ENCODE measurements around the gene NEK8. TPM values are rescaled to one million over a fixed set of nuclear protein-coding genes. Genes with fewer than 3 reads are reported as not detected.

The NEK8 gene
- total RNA-seq, 1 donor = 4.9 TPM

DNA sequence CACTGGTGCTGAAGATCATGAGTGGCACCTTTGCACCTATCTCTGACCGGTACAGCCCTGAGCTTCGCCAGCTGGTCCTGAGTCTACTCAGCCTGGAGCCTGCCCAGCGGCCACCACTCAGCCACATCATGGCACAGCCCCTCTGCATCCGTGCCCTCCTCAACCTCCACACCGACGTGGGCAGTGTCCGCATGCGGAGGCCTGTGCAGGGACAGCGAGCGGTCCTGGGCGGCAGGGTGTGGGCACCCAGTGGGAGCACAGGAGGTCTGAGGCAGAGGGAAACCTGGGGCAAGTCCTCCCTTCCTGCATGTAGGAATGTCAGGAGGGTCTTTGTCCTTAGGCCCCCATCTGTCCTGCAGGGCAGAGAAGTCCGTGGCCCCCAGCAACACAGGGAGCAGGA lies 8.7 kb downstream of the NEK8 start:
- H3K4me3 ChIP-seq (ENCODE audit: low read depth, low read length) = no peak overlapping the region
- no peak for DNase-seq (ENCODE audit: low read depth)
- TF ChIP-seq, protein P1, sequence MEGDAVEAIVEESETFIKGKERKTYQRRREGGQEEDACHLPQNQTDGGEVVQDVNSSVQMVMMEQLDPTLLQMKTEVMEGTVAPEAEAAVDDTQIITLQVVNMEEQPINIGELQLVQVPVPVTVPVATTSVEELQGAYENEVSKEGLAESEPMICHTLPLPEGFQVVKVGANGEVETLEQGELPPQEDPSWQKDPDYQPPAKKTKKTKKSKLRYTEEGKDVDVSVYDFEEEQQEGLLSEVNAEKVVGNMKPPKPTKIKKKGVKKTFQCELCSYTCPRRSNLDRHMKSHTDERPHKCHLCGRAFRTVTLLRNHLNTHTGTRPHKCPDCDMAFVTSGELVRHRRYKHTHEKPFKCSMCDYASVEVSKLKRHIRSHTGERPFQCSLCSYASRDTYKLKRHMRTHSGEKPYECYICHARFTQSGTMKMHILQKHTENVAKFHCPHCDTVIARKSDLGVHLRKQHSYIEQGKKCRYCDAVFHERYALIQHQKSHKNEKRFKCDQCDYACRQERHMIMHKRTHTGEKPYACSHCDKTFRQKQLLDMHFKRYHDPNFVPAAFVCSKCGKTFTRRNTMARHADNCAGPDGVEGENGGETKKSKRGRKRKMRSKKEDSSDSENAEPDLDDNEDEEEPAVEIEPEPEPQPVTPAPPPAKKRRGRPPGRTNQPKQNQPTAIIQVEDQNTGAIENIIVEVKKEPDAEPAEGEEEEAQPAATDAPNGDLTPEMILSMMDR (IDR thresholded peaks at IDR 0.05; ENCODE audit: insufficient read depth, low read length) = no peak

DNA sequence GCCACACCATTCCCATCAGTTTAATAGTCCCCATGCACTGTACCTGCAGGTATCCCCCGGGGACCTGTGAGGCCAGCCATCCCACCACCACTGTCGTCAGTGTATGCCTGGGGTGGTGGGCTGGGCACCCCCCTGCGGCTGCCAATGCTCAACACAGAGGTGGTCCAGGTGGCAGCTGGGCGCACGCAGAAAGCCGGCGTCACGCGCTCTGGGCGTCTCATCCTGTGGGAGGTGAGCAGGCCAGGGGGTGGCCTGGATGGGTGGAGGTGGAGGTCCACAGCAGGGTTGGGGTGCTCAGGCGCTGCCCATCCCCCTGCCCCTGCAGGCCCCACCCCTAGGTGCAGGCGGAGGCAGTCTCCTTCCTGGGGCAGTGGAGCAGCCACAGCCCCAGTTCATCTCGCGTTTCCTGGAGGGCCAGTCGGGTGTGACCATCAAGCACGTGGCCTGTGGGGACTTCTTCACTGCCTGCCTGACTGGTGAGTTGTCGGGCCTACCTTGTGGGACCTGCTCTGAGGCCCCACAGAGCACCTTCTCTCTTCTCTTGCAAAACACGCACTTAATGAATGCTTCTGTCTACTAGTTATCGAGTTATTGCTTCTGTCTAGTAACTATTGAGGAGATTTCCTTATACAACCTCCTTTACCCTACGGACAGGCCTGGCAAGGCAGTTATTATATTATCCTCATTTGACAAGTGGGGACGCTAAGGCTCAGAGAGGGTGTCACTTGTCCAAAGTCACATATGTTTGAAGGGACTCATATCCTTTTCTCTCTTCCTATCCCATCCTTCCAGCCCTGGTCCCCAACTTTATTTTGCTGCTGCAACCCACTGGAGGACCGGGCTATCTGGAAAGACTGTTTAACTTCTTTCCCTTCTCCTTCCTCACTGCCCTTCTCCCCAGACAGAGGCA lies 9.4 kb downstream of the NEK8 start:
- DNase-seq (ENCODE audit: low read depth) = no peak
- TF ChIP-seq, protein P1 (IDR thresholded peaks at IDR 0.05; ENCODE audit: insufficient read depth, low read length) = no peak
- no peak overlapping the region for H3K4me3 ChIP-seq (ENCODE audit: low read depth, low read length)

DNA sequence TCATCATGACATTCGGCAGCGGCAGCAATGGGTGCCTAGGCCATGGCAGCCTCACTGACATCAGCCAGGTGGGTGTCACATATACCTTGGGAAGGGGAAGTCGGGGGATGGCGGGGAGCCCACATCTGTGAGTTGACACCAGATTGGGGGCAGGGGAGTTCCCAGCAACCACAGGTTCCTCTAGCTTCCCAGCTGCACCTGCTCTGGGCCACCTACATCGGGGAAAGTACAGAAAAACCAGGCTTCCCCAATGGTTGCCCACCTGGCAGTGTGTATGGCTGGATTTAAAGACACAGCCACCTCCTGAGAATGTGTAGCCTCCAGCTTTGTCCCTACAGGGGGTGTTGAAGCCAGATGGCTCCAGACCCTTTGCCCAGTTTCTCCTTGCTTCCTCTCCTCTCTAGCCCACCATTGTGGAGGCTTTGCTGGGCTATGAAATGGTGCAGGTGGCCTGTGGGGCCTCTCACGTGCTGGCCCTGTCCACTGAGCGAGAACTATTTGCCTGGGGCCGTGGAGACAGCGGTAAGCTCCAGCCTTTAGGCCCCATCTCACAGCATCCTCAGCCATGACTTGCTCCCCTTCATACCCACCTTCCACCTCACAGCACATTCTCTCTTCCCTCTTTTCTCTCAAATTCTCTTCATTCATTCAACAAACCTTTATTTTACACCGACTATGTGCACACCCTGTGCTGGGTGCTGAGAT lies 10.2 kb downstream of the NEK8 start:
- DNase-seq (ENCODE audit: low read depth) = no peak
- TF ChIP-seq, protein P1 (IDR thresholded peaks at IDR 0.05; ENCODE audit: insufficient read depth, low read length) = no peak
- H3K4me3 ChIP-seq (ENCODE audit: low read depth, low read length) = no peak overlapping the region

DNA sequence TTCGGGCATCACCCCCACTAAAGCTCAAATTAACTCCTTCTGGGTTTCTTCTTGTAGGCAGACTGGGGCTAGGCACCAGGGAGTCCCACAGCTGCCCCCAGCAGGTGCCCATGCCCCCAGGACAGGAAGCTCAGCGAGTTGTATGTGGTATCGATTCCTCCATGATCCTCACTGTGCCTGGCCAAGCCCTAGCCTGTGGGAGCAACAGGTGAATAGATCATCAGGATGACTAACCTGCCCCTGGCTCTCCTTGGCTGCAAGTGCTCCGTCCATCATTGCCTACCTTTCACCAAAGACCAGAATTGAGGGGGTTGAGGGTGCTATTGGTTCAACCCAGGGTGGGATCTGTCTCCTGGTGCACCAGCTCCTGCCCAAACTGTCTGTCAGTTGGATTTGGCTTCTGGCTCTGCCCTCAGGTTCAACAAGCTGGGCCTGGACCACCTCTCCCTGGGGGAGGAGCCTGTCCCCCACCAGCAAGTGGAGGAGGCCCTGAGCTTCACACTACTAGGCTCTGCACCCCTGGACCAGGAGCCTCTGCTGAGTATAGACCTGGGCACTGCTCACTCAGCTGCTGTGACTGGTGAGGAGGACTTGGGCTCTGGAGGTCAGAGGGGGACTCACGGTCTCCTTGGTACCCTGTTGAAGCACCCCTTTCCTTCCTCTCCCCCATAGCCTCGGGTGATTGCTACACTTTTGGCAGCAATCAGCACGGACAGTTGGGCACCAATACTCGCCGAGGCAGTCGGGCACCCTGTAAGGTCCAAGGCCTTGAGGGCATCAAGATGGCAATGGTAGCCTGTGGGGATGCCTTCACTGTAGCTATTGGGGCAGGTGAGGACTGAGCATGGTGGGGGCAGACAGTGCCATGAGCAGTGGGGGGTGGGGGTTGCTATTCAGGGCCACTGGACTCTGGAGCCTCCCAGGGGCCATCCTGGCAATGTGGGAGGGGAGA lies 12.1 kb downstream of the NEK8 start:
- no peak for DNase-seq (ENCODE audit: low read depth)
- TF ChIP-seq, protein P1 (IDR thresholded peaks at IDR 0.05; ENCODE audit: insufficient read depth, low read length) = no peak

DNA sequence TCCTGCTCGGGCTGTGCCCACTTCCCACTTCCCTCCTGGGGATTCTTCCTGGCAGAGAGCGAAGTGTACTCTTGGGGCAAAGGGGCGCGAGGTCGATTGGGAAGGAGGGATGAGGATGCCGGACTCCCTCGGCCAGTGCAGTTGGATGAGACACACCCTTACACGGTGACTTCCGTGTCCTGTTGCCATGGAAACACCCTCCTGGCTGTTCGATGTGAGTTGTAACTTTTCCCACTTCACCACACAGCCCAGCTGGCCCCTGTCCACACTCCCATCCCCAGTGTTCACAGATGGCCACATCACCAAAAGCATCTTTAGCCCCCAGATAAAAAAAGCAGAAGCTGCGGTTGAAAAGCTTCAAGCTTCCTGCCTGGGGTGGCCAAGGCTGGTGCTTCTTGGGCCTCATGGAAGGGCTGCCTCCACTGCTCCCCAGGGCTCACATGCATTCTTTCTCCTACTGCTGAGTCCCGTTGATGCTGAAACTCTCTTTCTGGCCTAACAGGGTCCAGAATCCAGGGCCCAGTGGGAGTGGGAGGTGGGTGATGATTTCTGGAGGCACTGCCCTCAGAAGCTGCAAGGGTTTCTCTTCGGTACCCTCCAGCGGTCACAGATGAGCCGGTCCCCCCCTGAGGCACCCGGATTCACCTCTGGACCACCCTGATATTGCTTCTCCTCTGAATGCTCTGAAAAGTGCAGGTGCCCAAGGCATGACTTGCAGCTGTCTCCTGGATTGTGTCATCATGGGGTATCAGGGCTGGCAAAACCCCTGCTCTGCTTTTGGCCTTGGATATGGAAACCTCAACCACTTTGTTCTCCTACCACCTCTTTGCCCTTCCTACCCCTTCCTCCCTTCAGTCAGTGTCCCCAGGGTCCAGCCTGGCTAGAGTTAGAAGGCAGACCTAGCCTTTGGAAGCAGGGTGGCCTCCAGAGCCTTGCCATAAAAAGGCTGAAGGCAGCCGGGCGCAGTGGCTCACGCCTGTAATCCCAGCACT lies 13.1 kb downstream of the NEK8 start:
- H3K4me3 ChIP-seq (ENCODE audit: low read depth, low read length) = no peak overlapping the region
- TF ChIP-seq, protein P1 (IDR thresholded peaks at IDR 0.05; ENCODE audit: insufficient read depth, low read length) = no peak
- no peak for DNase-seq (ENCODE audit: low read depth)

More for the DNA sequence above, 12.1 kb downstream of the NEK8 start:
- no peak overlapping the region for H3K4me3 ChIP-seq (ENCODE audit: low read depth, low read length)

All from fibroblast of the aortic adventitia (primary cell).